Prostate gland (tissue), 2 donors: ENCODE measurements around the gene NEO1.

Source experiments
- CTCF ChIP-seq, 4 experiments: fragments of 200-600 bp in 2 of 4; fragments of 450-650 bp in 2 of 4; sonication (generic) in 2 of 4; IDR thresholded peaks; 1 replicate in 3 of 4; 2 replicates in 1 of 4; pipeline ENCODE4 v1.5.1; 2016 to 2019; ENCODE audit warnings: antibody characterized with exemption in 4 of 4, mild to moderate bottlenecking in 2 of 4, moderate library complexity in 2 of 4
- POLR2AphosphoS5 ChIP-seq: sonication (generic); formaldehyde crosslinking; IDR thresholded peaks from one replicate; pipeline ENCODE4 v1.6.1; 2017; ENCODE audit warnings: antibody characterized with exemption

- TF ChIP-seq POLR2AphosphoS5 (no peak), CTCF (IDR thresholded peaks at IDR 0.05) (no peak)
Observed at GRCh38 chr15:73308305-73308704, 256.0 kb downstream of the NEO1 start.
